K562 (cell line): ENCODE measurements around the gene ZNF354B. TPM values are rescaled to one million over a fixed set of nuclear protein-coding genes. Genes with fewer than 3 reads are reported as not detected.

ENCODE experiments used
- ATAC-seq: fragments of 200-7000 bp; cut with Tn5 transposase; 3 replicates; pipeline ENCODE4 v1.9.1; 2020; ENCODE audit warnings: moderate library complexity
- BruUV-seq: library from RNA; stranded (reverse); fragments of 400-500 nt; replicated peaks from 2 replicates; lab custom pipeline; 2021; lab: Mats Ljungman, UMichigan
- CTCF ChIA-PET: fragments of 300-600 bp; formaldehyde crosslinking; extraction: SDS; loops from one replicate; lab custom pipeline; 2021; ENCODE audit warnings: low intra/inter-chr PET ratio; lab: Yijun Ruan, JAX
- POLR2A ChIA-PET: fragments of 300-600, 350-650 bp; sonication (Branson Sonifier 250); formaldehyde crosslinking; extraction: SDS; loops from one replicate; lab custom pipeline; 2021; ENCODE audit warnings: antibody characterized with exemption, inconsistent platforms; lab: Yijun Ruan, JAX
- DNase-seq, 4 experiments: peaks; one replicate each; pipeline versions ENCODE4 v3.0.0 to v3.0.0-alpha.2; 2011 to 2018; ENCODE audit warnings: low spot score in 3 of 4, mixed read lengths in 3 of 4; ENCODE audit errors: extremely low read depth in 1 of 4
- FAIRE-seq: peaks from 2 replicates; lab custom pipeline; 2011; peaks lifted over from hg19 to GRCh38; lab: Jason Lieb, UNC
- H2AFZ ChIP-seq: 2 replicates; pipeline ENCODE4 v1.6.0; 2011; ENCODE audit warnings: low read depth, low read length, control low read depth, inconsistent platforms
- H3K27ac ChIP-seq: fragments of 200-600 bp; 3 replicates; pipeline ENCODE4 v1.8.0; 2011; ENCODE audit warnings: low read depth, mild to moderate bottlenecking, control low read depth, inconsistent platforms, low read length, moderate library complexity, mixed read lengths; ENCODE audit errors: extremely low read depth
- H3K27me3 ChIP-seq, 2 experiments: fragments of 300-600 bp in 1 of 2; 2 replicates in 1 of 2; 3 replicates in 1 of 2; pipeline versions ENCODE4 v1.6.0 to v1.8.0; 2011; ENCODE audit warnings: inconsistent platforms in 2 of 2, low read length in 2 of 2, mild to moderate bottlenecking in 1 of 2, mixed read lengths in 1 of 2, moderate library complexity in 1 of 2; ENCODE audit not compliant: control insufficient read depth in 2 of 2, insufficient read depth in 2 of 2
- H3K36me3 ChIP-seq: fragments of 300-600 bp; 3 replicates; pipeline ENCODE4 v1.8.0; 2011; ENCODE audit warnings: mild to moderate bottlenecking, low read length, inconsistent platforms; ENCODE audit not compliant: control insufficient read depth, insufficient read depth
- H3K4me1 ChIP-seq, 2 experiments: fragments of 200-600 bp in 1 of 2; replicated peaks in 1 of 2; 2 replicates in 1 of 2; 3 replicates in 1 of 2; pipeline versions ENCODE4 v1.5.1 to v1.8.0; 2011; ENCODE audit warnings: inconsistent platforms in 2 of 2, low read length in 2 of 2, mild to moderate bottlenecking in 1 of 2, mixed read lengths in 1 of 2, moderate library complexity in 1 of 2; ENCODE audit not compliant: control insufficient read depth in 2 of 2, insufficient read depth in 2 of 2
- H3K4me2 ChIP-seq: 2 replicates; pipeline ENCODE4 v1.6.1; 2011; ENCODE audit warnings: low read length, control low read depth, inconsistent platforms, mixed read lengths; ENCODE audit not compliant: insufficient read depth
- H3K4me3 ChIP-seq: fragments of 200-600 bp; sonication (generic), shearing (Covaris generic); 2 replicates; pipeline ENCODE4 v1.5.1; 2016; ENCODE audit warnings: control low read depth, inconsistent platforms
- H3K79me2 ChIP-seq: fragments of 200-600 bp; 3 replicates; pipeline ENCODE4 v1.8.0; 2011; ENCODE audit warnings: low read length, inconsistent platforms; ENCODE audit not compliant: control insufficient read depth, insufficient read depth
- H3K9ac ChIP-seq, 2 experiments: 2 replicates each; pipeline versions ENCODE4 v1.6.0 to v1.6.1; 2011; ENCODE audit warnings: low read depth in 2 of 2, low read length in 2 of 2, control low read depth in 1 of 2, inconsistent platforms in 1 of 2, mild to moderate bottlenecking in 1 of 2, mixed read lengths in 1 of 2; ENCODE audit not compliant: insufficient read depth in 1 of 2
- H3K9me1 ChIP-seq: one replicate; pipeline ENCODE4 v1.6.0; 2011; ENCODE audit warnings: inconsistent platforms, mild to moderate bottlenecking, low read length, moderate library complexity; ENCODE audit not compliant: control insufficient read depth, insufficient read depth
- H3K9me3 ChIP-seq: replicated peaks from 2 replicates; pipeline ENCODE4 v1.5.1; 2011; ENCODE audit warnings: low read depth, low read length, inconsistent platforms; ENCODE audit not compliant: control insufficient read depth, insufficient read depth
- H4K20me1 ChIP-seq: replicated peaks from 2 replicates; pipeline ENCODE4 v1.6.1; 2011; ENCODE audit warnings: low read length, inconsistent platforms, mixed read lengths; ENCODE audit not compliant: control insufficient read depth, insufficient read depth
- CBX5 ChIP-seq: IDR thresholded peaks from 2 replicates; pipeline ENCODE4 v1.6.1; 2014; ENCODE audit warnings: low read depth, borderline replicate concordance
- HDAC2 ChIP-seq: fragments of 450-650 bp; IDR thresholded peaks from 2 replicates; pipeline ENCODE4 v1.6.1; 2016; ENCODE audit warnings: mild to moderate bottlenecking
- MYBL2 ChIP-seq, 2 experiments: fragments of 450-650 bp in 1 of 2; sonication (generic) in 1 of 2; formaldehyde crosslinking in 1 of 2; IDR thresholded peaks; 2 replicates each; pipeline versions ENCODE4 v1.6.1 to v1.8.1; 2017 to 2022; ENCODE audit warnings: borderline replicate concordance in 1 of 2, inconsistent platforms in 1 of 2, low read depth in 1 of 2, mild to moderate bottlenecking in 1 of 2, missing genetic modification reagents in 1 of 2, moderate library complexity in 1 of 2
- PHB ChIP-seq: fragments of 250-450 bp; sonication (Bioruptor Pico); IDR thresholded peaks from 2 replicates; pipeline ENCODE4 v1.5.0; 2021
- RB1 ChIP-seq: fragments of 450-650 bp; IDR thresholded peaks from 2 replicates; pipeline ENCODE4 v1.6.1; 2017; ENCODE audit warnings: low read depth, mild to moderate bottlenecking
- SMC3 ChIP-seq: conservative IDR thresholded peaks from 2 replicates; pipeline ENCODE4 v1.6.1; 2011; ENCODE audit warnings: low read depth, low read length, improper control_type of control experiment; ENCODE audit not compliant: insufficient read depth
- SRSF1 ChIP-seq: fragments of 200-400 bp; formaldehyde crosslinking; IDR thresholded peaks from 2 replicates; pipeline ENCODE4 v1.6.1; 2017; ENCODE audit warnings: mild to moderate bottlenecking, low read depth, low read length, moderate library complexity
- STAG1 ChIP-seq: sonication (generic); formaldehyde crosslinking; IDR thresholded peaks from 2 replicates; pipeline ENCODE4 v1.5.0; 2020; ENCODE audit warnings: missing genetic modification reagents, borderline replicate concordance
- TFAM ChIP-seq: fragments of 250-450 bp; sonication (Bioruptor Pico); conservative IDR thresholded peaks from 2 replicates; pipeline ENCODE4 v1.5.0; 2021; ENCODE audit warnings: mild to moderate bottlenecking, moderate library complexity
- ZC3H4 ChIP-seq: sonication (generic); formaldehyde crosslinking; IDR thresholded peaks from 2 replicates; pipeline ENCODE4 v1.9.0; 2021; ENCODE audit warnings: missing genetic modification reagents, borderline replicate concordance
- whole genome bisulfite sequencing: fragments of 100-300 bp; shearing (Covaris generic); methylation state at CpG from one replicate; pipeline ENCODE4 v1.1.6; 2016; ENCODE audit warnings: low coverage, mixed read lengths; ENCODE audit not compliant: insufficient coverage; ENCODE audit errors: missing lambda C conversion rate; 5-methylcytosine and 5-hydroxymethylcytosine counted together
- in situ Hi-C: fragments of 300-500 bp; cut with MboI; formaldehyde crosslinking; loops from 4 replicates; pipeline ENCODE4 v1.15.0; 2018; ENCODE audit warnings: inconsistent platforms, mixed read lengths
- intact Hi-C: fragments of 100-400 bp; cut with micrococcal nuclease; formaldehyde crosslinking; loops from 2 replicates; pipeline ENCODE4 v1.14.2; 2022
- polyA plus RNA-seq, 8 experiments: library from polyadenylated mRNA; depleted of rRNA in 4 of 8; stranded (reverse) in 5 of 8; unstranded in 3 of 8; fragments of >200 nt; fragmentation: Nextera tagmentation in 2 of 8; fragmentation: Illumina TruSeq in 1 of 8; extraction: Ambion mirVana in 2 of 8; extraction: Trizol in 1 of 8; gene quantifications; 2 replicates each; pipeline versions ENCODE4 v1.2.1 to v1.2.3, GENCODE V29; 2011 to 2014; ENCODE audit warnings: inconsistent platforms in 1 of 8, missing spikeins in 1 of 8
- total RNA-seq, 7 experiments: library from RNA; depleted of rRNA in 6 of 7; stranded (reverse); fragments of >200 nt in 6 of 7; fragmentation: Illumina TruSeq in 2 of 7; extraction: Trizol in 2 of 7; gene quantifications; 2 replicates each; pipeline versions ENCODE4 v1.2.1 to v1.2.3, GENCODE V29; 2011 to 2021; ENCODE audit warnings: low replicate concordance in 1 of 7
- TF ChIP-seq, protein P1 (sequence below), 2 experiments: fragments of 450-650 bp; formaldehyde crosslinking in 1 of 2; IDR thresholded peaks; 2 replicates each; pipeline versions ENCODE4 v1.4.0 to v1.6.1; 2014 to 2020; ENCODE audit warnings: mild to moderate bottlenecking in 2 of 2, borderline replicate concordance in 1 of 2, low read depth in 1 of 2
- TF ChIP-seq, protein P2 (sequence below), 3 experiments: IDR thresholded peaks in 2 of 3; conservative IDR thresholded peaks in 1 of 3; 2 replicates each; pipeline ENCODE4 v1.5.1; 2011 to 2012; ENCODE audit warnings: low read length in 3 of 3, mild to moderate bottlenecking in 3 of 3, control low read depth in 2 of 3, improper control_type of control experiment in 1 of 3, inconsistent platforms in 1 of 3, low read depth in 1 of 3, mixed read lengths in 1 of 3, moderate library complexity in 1 of 3; ENCODE audit not compliant: insufficient read depth in 2 of 3

The ZNF354B gene
- total and polyA plus RNA-seq, 9 of the 15 experiments (the other 6 are each of a cell fraction or from before 2014, with no cell fraction given), result 1.8 to 18.3 (median 11.2) TPM

DNA sequence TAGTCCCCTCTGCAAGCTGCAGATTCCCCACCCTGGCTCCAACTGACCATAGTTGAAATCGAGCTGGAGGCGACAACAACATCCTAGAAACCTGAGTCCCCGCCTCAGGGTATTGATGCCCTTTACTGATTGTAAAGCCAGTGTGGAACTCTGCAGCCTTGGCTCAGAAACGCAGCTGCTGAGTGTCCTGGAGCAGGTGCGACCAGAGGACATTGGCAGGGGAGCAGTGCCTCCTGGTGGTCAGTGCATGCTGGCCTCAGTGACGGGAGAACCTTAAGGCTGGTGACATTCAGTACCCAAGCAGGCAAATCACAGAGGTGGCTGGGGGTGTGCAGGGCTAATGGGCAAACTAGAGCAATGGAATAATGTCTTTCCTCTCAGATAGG is 20.4 kb upstream of the ZNF354B start:
- H3K4me2 ChIP-seq, result 0 out of 2 replicates have a peak overlapping the region, but pooled peaks have one; percentile 11
- H3K79me2 ChIP-seq, result no peaks in the 10 kb centered on the region
- H3K4me3 ChIP-seq, result no peak overlapping the region
- H3K9ac ChIP-seq, result no peak overlapping the region
- no peak overlapping the region for H3K27ac ChIP-seq
- DNase-seq (peak; percentile 27 to 57 (median 32)), ATAC-seq (peak; percentile 96), FAIRE-seq (peak; percentile 86)
- H2AFZ ChIP-seq, result peak overlapping the region; percentile 24; the same call in 1 of the 2 replicates
- no peaks in the 10 kb centered on the region for H3K9me1 ChIP-seq
- H3K27me3 ChIP-seq, result peaks cover 0 to 4% of the 10 kb centered on the region in 2 experiments; a peak in 1 of 5 replicates
- no TSS peak for BruUV-seq
- intact Hi-C loops, result loop anchor here (2.0 to 10.0 kb wide), 4 partner anchors 109 to 602 kb away; partner anchors contain the start of genes CLK4 and ZNF354A
- POLR2A ChIA-PET, result no interaction called here
- H3K9me3 ChIP-seq, result no peaks in the 10 kb centered on the region
- no peaks in the 10 kb centered on the region for H3K36me3 ChIP-seq
- peaks cover 0 to 5% of the 10 kb centered on the region in 2 experiments; a peak in 1 of 5 replicates for H3K4me1 ChIP-seq
- 0% methylated on average over 6 of the region's 6 CpGs for WGBS
- in situ Hi-C loops, result loop anchor here (25.0 kb wide), 1 partner anchor 552 kb away; no protein-coding TSS in a partner anchor
- H4K20me1 ChIP-seq, result no peaks in the 10 kb centered on the region
- CTCF ChIA-PET, result interaction anchor here (0.7 to 1.4 kb wide), 4 partner anchors 46 to 603 kb away, joined by 3 to 8 read pairs (median 4); partner anchors contain the start of gene ZNF354A
- TF ChIP-seq RB1 (no peak), STAG1 (CRISPR knock-in tag) (peak; percentile 79; the same call in 1 of the 2 replicates), HDAC2 (no peak), SMC3 (peak; percentile 70), TFAM (no peak), CBX5 (no peak), ZC3H4 (CRISPR knock-in tag) (no peak), SRSF1 (no peak), MYBL2 (IDR thresholded peaks at IDR 0.05; ENCODE audit: low read depth) (no peak), MYBL2 (CRISPR knock-in tag; IDR thresholded peaks at IDR 0.05; ENCODE audit: borderline replicate concordance) (no peak), PHB (no peak)
- TF ChIP-seq, protein P1, sequence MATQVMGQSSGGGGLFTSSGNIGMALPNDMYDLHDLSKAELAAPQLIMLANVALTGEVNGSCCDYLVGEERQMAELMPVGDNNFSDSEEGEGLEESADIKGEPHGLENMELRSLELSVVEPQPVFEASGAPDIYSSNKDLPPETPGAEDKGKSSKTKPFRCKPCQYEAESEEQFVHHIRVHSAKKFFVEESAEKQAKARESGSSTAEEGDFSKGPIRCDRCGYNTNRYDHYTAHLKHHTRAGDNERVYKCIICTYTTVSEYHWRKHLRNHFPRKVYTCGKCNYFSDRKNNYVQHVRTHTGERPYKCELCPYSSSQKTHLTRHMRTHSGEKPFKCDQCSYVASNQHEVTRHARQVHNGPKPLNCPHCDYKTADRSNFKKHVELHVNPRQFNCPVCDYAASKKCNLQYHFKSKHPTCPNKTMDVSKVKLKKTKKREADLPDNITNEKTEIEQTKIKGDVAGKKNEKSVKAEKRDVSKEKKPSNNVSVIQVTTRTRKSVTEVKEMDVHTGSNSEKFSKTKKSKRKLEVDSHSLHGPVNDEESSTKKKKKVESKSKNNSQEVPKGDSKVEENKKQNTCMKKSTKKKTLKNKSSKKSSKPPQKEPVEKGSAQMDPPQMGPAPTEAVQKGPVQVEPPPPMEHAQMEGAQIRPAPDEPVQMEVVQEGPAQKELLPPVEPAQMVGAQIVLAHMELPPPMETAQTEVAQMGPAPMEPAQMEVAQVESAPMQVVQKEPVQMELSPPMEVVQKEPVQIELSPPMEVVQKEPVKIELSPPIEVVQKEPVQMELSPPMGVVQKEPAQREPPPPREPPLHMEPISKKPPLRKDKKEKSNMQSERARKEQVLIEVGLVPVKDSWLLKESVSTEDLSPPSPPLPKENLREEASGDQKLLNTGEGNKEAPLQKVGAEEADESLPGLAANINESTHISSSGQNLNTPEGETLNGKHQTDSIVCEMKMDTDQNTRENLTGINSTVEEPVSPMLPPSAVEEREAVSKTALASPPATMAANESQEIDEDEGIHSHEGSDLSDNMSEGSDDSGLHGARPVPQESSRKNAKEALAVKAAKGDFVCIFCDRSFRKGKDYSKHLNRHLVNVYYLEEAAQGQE (IDR thresholded peaks at IDR 0.05; ENCODE audit: borderline replicate concordance), result peak; percentile 57; the same call in 1 of the 2 replicates
- TF ChIP-seq, protein P1 (CRISPR knock-in tag; IDR thresholded peaks at IDR 0.05; ENCODE audit: low read depth), result no peak
- TF ChIP-seq, protein P2, sequence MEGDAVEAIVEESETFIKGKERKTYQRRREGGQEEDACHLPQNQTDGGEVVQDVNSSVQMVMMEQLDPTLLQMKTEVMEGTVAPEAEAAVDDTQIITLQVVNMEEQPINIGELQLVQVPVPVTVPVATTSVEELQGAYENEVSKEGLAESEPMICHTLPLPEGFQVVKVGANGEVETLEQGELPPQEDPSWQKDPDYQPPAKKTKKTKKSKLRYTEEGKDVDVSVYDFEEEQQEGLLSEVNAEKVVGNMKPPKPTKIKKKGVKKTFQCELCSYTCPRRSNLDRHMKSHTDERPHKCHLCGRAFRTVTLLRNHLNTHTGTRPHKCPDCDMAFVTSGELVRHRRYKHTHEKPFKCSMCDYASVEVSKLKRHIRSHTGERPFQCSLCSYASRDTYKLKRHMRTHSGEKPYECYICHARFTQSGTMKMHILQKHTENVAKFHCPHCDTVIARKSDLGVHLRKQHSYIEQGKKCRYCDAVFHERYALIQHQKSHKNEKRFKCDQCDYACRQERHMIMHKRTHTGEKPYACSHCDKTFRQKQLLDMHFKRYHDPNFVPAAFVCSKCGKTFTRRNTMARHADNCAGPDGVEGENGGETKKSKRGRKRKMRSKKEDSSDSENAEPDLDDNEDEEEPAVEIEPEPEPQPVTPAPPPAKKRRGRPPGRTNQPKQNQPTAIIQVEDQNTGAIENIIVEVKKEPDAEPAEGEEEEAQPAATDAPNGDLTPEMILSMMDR (IDR thresholded peaks at IDR 0.05 in 2 of 3, conservative IDR thresholded peaks at IDR 0.05 in 1 of 3; ENCODE audit: insufficient read depth in 2 of 3, low read depth in 1 of 3, low read length in 3 of 3), result peak; percentile 69 to 70 (median 69)
